ENCODE data around the gene POLR3A.
A peak's percentile ranks its signal among the peaks of the same experiment; 100 is the strongest.
"Not testable (repeated sequence)": the region's sequence is repeated elsewhere in the genome, so short reads cannot be mapped to it uniquely, and the experiment has no call there.

POLR3A gene

GRCh38 chr10:78029269-78030226 lies at the start of gene POLR3A:
Gene POLR3A (minus strand): TSS chr10:78029515. CDS start chr10:78029407, 108 bp downstream.
- peak; percentile 93 for DNase-seq

GRCh38 chr10:78078539-78079330 lies 49.4 kb upstream of the POLR3A start:
- DNase-seq, result no peak

GRCh38 chr10:78075806-78076205 lies 46.5 kb upstream of the POLR3A start:
- DNase-seq, result not testable (repeated sequence)

GRCh38 chr10:78072504-78072903 lies 43.2 kb upstream of the POLR3A start:
- DNase-seq, result no peak

DNA sequence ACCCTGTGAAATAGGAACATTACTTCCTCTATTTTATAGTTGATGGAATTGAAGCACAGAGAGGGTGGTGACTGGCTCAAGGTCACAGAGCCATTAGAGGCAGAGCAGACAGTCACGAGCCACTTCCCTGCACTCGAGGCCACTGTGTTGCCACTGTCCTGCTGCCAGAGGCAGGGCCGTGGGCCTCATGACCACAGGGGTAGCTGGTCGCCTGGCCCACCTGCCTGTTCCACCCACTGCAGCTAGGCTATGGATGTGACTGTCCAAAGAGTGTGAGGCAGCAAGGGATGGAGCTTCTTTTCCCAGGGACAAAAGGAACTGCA lies 42.5 kb upstream of the POLR3A start:
- no peak for DNase-seq

GRCh38 chr10:78071140-78071856 lies 42.0 kb upstream of the POLR3A start:
- no peak for DNase-seq

DNA sequence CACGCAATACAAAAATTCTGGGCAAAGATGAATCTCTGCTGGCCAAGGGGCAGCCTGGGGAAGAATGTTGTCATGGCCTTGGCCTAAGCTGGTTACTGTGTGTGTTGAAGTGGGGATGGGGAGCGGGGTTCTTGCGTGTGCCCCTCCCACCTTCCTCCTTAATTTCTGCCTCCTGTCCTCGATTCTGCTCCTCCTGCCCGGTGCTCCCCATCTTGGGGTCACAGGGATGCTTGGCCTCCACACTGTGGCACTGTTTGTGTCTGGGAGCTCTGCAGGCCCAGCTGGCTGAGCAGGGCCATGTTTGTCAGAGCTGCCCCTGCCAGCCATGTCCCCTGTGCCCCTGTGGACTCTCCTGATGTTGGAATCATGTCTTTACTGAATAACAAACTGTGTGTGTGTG lies 41.4 kb upstream of the POLR3A start:
- DNase-seq, result no peak

- not testable (repeated sequence) for DNase-seq
These were observed 40.7 kb upstream of the POLR3A start for GRCh38 chr10:78070064-78070463.

DNA sequence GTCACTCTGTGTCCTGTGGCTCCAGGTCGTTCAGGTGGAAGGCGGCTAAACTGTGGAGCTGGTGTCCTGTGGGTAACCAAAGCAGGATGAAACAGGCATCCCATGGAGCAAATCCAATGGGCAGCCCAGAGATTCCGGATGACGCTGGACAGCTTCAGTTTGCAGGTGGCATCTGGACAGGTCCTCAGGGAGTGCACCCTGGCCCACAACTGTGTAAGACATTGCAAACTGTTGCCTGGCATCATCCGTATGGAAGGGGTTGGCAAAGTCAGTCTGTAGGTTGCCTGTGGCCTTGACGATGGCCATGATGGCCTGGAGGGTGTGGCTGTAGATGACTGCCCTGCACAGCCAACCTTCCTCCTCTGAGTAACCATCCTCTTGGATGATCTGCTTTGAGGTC lies 39.8 kb upstream of the POLR3A start:
- no peak for DNase-seq

GRCh38 chr10:78066728-78067430 lies 37.6 kb upstream of the POLR3A start:
- DNase-seq, result no peak

DNA sequence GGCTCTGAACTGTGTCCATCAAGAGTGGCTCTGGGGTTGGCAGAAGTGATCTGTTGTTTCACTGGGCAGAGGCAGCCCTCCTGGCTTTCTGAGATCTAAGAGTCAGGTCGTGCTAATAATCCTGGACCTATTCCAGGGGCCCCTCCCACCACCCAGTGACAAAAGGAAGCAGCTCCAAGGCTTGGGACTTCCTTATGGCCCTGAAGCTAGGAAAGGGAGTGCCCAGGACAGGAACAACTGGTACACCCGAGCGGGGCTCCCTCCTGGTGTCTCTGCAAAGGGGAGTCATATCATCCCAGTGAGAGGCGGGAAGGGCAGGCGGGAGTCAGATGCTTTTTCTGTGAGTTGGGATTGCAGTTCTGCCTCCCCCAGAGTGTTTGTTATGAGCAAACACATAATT lies 36.7 kb upstream of the POLR3A start:
- no peak for DNase-seq

- no peak for DNase-seq
These were observed 36.3 kb upstream of the POLR3A start for GRCh38 chr10:78065611-78066010.

DNA sequence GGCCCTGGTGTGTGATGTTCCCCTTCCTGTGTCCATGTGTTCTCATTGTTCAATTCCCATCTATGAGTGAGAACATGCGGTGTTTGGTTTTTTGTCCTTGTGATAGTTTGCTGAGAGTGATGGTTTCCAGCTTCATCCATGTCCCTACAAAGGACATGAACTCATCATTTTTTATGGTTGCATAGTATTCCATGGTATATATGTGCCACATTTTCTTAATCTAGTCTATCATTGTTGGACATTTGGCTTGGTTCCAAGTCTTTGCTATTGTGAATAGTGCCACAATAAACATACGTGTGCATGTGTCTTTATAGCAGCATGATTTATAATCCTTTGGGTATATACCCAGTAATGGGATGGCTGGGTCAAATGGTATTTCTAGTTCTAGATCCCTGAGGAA lies 35.6 kb upstream of the POLR3A start:
- DNase-seq, result not testable (repeated sequence)

DNA sequence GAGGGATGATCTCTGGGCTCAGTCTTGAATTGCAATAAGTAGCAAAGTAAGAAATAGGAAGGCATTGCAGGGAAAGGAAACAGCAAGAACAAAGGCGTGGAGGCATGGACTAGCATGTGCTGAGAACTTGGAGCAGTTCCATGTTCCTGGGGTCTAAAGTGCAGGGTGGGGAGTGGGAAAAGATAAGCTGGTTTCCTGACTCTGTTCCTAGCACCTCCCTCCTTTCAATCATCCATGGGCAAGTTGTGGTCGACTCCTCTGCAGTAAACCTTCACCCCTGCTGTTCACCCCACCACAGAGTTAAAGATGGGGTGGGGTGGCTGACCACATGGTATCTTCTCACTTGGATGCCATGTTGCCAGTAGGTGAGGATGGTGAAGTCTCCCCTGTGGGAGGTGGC lies 33.9 kb upstream of the POLR3A start:
- DNase-seq, result no peak

- no peak for DNase-seq
These were observed 33.0 kb upstream of the POLR3A start for GRCh38 chr10:78062296-78062695.

GRCh38 chr10:78059906-78060702 lies 30.8 kb upstream of the POLR3A start:
- DNase-seq, result no peak

DNA sequence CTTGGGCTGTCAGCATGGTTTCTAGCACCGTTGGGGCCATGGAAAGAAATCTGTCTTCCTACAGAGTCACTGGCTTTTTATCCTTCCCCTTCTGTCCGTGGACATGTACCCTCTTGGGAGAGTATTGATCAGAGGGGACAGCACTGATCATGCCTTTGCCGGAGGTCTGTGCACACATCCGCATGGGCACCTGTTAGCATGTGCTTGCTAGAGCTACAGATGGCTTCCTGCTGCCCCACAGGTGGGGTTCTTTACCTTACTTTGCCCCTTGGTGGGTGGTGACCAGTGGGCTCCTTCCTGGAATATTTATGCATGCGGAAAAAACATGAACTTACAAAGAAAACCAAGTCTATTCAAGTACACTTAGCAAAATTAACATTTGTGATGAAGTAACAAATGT lies 29.2 kb upstream of the POLR3A start:
- no peak for DNase-seq

- DNase-seq, result no peak
These were observed 24.0 kb upstream of the POLR3A start for GRCh38 chr10:78053211-78053868.

DNA sequence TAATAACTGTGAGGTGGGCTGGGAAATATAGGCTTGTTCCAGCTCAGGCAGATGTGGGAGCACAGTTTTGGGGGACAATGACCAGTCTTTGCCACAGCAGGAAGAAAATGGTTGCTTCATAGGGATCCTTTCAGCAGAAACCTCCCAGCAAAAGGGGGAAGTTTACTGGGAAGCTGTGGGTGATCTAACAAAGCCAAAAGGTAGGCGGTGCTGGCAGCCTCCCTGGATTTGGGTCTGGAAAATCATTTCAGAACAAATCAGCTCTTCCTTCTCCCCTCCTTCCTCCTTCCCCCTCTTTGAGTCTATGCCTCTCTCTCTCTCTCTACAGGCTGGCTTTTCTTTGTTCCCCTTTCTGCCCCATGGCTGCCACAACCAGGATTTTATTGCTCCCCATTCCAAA lies 20.5 kb upstream of the POLR3A start:
- no peak for DNase-seq

- DNase-seq, result peak; percentile 87
These were observed 18.1 kb upstream of the POLR3A start for GRCh38 chr10:78047314-78047891.
